Frontal cortex (tissue), 4 donors: ENCODE data around the gene PI4KA. TPM values are rescaled to one million over a fixed set of nuclear protein-coding genes. Genes with fewer than 3 reads are reported as not detected.
"Not testable (repeated sequence)": the region's sequence is repeated elsewhere in the genome, so short reads cannot be mapped to it uniquely, and the experiment has no call there.

Experiments used
- DNase-seq, 2 donors: peaks; one replicate each; pipeline ENCODE4 v3.0.0; 2012; ENCODE audit warnings: low spot score in 2 of 2
- FAIRE-seq: peaks from 2 replicates; lab custom pipeline; 2012; peaks lifted over from hg19 to GRCh38; lab: Jason Lieb, UNC
- total RNA-seq: library from RNA; depleted of rRNA; stranded (reverse); fragments of >200 nt; gene quantifications from one replicate; pipeline ENCODE4 v1.2.3, GENCODE V29; 2014
- donor health status: control.
- donor health status: control.
- donor health status: control.

PI4KA gene
- total RNA-seq, 1 donor from 2014 or later, result 67.7 TPM

DNA sequence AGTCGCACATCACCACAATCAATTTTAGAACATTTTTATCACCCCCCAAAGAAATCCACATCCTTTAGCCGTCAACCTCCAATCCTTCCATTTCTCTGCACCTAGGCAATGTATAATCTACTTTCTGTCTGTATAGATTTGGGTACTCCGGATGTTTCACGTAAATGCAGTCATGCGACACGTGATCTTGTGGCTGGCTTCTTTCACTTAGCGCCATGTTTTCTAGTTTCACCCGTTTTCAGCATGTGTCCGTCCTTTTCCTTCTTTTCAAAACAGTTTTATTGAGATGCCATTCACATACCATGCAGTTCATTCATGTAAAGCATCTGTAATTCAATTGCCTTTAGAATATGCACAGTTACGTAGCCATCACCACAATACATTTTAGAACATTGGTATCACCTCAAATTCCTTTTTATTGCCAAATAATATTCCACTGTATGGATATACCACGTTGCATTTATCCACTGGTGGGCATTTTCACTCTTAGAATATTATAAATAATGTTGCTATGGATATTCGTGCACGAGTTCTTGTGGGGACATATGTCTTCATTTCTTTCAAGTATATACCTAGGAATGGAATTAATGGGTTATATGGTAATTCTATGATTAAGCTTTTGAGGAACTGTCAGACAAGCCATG lies 179.7 kb downstream of the PI4KA start:
- not testable (repeated sequence) for FAIRE-seq, DNase-seq

DNA sequence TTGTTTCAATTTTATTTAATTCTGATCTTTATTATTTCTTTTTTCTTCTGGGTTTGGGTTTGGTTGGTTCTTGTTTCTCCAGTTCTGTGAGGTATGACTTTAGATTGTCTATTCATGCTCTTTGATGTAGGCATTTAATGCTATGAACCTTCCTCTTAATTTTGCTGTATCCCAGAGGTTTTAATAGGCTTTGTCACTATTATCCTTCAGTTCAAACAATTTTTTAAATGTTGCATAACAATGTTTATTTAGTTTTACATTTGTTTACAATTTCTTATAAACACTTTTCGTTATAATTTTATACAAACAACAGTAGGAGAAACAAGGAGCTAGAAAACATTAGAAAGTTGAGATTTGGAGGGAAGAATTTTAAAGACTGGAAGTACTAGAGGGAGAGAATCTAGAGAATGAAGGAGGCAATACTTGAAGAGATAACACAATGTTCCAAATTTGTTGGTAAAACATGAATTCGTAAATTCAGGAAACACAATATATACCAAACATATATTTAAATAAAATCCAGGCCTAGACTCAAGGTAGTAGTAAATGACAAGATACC lies 180.8 kb downstream of the PI4KA start:
- DNase-seq (no peak), FAIRE-seq (no peak)

DNA sequence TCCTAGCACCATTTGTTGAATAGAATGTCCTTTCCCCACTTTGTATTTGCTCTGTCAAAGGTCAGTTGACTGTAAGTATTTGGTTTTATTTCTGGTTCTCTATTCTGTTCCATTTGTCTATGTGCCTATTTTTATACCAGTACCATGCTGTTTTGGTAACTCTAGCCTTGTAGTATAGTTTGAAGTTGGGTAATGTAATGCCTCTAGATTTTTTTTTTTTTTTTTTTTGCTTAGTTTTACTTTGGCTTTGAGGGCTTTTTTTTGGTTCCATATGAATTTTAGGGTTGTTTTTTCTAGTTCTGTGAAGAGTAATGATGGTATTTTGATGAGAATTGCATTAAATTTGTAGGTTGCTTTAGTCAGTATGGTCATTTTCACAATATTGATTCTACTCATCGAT lies 183.0 kb downstream of the PI4KA start:
- not testable (repeated sequence) for DNase-seq

DNA sequence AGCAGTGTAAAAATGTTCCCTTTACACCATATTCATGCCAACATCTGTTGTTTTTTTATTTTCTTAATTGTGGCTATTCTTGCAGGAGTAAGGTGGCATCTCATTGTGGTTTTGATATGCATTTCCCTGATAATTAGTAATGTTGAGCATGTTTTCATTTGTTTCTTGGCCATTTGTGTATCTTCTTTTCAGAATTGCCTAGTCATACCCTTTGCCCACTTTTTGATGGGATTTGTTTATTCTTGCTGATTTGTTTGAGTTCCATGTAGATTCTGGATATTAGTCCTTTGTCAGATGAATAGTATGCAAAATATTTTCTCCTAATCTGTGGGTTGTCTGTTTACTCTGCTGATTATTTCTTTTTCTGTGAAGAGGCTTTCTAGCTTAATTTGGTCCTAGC lies 183.6 kb downstream of the PI4KA start:
- DNase-seq (no peak), FAIRE-seq (no peak)

More for the DNA sequence above, 183.0 kb downstream of the PI4KA start:
- not testable (repeated sequence) for FAIRE-seq

DNA sequence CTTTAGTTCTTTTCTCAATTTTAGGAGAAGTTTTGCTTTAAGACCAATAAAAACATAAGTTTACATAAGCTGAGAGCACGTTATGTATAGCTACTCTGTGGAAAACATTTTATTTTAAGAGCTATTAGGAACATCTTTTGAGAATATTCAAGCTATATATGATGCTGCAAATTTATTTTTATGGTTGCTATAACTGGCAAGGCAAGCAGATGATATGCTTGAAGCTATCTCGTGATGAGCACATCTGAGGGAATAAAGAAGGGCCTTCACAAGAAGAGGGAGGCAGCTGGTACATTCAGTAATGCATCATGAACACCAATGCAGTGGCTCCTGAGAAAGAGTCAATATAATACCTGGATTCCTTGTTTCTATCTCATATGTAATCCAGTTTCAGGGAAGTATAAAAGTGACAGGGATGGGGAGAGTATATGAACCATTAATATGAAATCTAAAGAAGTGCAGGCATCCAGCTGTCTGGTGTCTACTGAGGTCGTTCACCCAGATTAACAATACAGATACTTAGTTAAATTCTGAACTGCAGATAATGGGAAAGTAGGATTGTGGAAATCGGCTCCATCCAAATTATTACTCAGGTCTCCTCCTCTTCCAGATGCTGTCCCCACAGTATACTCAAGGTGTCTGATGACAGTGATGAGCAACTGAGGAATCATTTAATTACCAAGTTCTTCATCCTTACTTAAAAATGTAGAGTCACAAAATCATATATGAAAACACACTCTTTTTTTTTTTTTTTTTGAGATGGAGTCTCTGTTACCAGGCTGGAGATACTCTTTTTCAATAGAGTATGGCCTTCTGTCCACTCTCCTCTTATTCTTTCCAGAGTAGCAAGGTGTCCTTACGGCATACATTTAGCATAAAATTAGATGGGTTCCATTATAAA lies 185.1 kb downstream of the PI4KA start:
- DNase-seq (no peak), FAIRE-seq (no peak)

DNA sequence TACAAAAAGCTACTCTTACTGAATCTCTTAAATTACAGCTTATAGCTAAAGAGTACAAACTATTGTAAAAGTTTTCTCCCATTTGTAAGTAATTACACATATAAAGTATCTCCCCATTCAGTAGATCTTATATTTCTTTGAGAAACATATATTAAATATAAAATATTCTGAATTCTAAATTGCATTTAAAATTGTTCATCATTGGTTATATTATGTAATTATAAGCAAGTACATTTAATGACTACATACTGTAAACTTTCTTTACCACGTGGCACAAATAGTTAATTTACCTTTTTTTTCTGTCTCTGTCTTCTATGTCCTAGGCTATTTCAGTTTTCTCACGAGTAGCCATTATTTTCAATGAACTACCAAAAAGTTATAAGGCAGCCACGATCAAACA lies 185.9 kb downstream of the PI4KA start:
- FAIRE-seq (peak; percentile 67), DNase-seq (no peak)

DNA sequence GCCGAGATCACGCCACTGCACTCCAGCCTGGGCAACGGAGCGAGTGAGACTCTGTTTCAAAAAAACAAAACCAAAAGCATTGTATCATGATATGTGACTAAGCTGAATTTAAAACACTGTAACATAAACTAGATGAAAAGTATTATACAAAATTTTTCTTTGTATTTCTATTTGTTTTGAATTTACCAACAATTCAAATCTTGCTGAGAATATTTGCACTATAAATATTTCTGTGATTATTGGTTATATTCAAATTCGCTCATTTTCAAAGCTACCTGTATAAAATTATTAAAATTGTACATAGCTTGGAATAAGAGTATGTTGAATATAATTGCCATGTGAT lies 186.6 kb downstream of the PI4KA start:
- FAIRE-seq (peak; percentile 6), DNase-seq (no peak)

DNA sequence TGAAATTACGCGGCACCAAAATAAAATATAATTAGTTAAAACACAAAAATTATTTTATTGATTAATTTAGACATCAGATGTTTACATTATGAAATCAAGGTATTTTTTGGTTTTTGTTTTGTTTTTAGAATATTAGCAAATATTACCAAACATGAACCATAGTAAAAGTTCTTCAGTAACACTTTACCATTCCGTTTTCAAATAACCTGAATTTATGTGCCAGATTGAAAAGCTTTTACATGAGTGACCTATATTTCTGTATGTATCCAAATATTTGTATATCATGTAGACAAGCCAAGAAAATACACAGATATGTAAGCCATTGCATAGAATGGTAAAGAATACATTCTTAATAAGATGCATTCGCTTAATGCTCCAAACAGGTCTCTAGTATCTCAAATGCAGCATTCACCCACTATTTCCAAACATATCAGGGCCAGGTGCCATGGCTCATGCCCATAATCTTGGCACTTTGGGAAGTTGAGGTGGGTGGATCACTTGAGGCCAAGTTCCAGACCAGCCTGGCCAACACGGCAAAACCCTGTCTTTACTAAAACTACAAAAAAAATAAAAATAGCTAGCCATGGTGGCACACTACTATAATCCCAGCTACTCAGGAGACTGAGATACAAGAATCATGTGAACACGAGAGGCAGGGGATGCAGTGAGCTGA lies 187.1 kb downstream of the PI4KA start:
- no peak for FAIRE-seq
- no peak for DNase-seq

DNA sequence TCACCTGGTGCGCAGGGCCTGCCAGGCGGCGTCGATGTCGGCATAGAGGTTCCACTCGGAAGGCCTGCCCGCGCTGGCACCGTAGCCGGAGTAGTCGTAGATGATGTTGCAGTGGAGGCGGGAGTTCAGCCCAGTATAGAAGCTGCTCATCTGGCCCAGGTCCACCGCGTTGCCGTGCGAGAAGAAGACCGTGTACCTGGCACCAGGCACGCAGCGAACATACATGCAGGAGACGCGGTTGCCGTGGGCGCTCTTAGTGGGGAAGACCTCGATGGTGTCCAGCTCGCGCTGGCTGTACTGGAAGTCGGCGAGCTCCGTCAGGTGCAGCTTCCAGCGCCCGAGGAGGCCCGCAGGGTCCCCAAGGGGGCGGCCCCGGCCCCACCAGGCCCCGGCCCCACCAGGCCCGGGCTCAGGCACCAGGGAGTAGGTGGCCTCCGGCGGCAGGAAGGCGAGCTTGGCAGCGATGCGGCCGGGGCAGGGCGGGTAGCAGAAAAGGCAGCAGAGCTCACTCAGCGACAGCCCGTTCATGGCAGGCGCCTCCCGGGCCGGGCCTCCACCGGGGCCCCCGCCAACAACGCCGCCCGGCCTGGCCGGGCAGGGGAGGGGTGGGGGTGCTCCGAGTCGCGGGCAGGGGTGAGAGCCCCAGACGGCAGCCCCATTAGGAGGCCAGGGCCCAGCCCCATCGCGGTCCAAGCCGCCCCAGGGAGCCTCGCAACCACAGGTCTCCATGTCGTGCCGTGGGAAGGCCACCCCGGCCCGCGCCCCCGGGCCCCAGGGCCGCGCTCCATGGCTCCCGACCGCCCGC lies 188.0 kb downstream of the PI4KA start:
- DNase-seq, FAIRE-seq: not testable (repeated sequence)

DNA sequence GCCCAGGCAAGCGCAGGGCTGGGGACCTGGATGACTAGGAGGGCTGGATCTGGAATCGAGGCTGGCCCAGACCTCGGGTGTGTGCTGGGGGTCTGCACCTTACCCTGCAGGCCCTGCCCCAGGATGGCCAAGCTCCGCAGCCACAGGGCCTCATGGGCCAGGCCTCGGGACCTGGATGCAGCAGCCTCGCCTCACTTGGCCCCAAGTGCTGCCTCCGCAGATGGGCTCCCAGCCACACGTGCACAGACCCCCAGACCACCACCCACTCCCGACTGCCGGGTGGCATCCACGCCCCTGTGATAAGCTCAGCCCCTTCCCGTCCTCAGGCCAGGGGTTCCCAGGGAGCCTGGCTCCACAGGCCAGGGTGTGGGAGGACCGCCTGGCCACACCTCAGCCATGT lies 188.7 kb downstream of the PI4KA start:
- not testable (repeated sequence) for FAIRE-seq, DNase-seq

DNA sequence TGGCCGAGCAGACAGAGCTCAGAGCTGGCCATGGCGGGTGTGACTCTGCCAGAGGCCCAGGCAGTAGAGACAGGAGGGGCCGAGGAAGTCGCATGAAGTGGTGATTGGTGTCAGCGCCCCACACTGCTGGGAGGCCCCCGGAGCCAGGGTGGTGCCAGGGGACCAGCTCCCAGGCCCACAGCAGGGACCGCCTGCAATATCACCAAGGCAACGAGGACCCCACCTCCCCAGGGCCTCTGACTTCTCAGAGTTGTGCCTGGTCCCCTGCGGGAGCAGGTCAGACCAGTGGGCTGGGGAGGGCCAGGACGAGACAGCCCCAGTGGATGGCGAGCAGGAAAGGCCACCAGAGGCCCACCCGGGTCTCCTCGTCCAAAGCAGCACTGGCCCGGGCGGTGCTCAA lies 189.1 kb downstream of the PI4KA start:
- not testable (repeated sequence) for DNase-seq, FAIRE-seq

DNA sequence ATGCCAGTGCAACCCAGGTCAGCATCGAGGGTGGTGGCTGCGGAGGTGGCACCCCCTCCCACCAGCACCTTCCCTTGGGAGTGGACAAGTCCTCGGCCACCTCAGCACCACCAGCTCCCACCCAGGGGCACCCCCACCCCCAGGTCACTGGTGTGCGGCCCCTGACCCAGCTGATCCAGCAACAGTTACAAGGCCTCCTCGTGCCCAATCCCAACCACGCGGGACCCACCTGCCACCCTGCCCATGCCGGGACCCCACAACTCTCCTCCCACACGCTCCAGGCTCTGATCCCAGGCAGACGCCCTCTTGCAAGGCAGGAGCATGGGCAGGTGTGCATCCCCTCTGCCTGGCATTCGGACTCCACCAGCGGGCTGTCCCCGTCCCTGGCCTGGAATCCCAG lies 189.8 kb downstream of the PI4KA start:
- FAIRE-seq, DNase-seq: not testable (repeated sequence)

DNA sequence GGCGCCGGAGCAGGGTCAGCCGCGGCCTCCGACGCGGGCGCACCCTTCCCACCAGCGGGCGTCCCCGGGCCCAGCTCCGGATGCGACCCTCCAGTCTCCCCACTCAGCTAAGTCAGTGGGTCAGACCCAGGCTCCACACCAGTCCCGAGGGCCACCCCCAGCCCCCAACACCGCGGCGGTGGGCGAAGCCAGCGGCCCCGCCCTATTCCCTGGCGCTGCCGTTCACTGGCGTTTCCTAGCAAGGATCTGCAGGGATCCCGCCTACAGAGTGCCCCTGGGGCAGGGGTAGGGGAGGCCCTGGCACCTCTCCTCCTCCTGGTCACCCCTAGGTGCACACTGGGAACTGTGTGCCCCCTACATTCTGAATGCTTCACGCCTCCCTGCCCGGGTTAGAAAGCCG lies 190.4 kb downstream of the PI4KA start:
- not testable (repeated sequence) for DNase-seq, FAIRE-seq

DNA sequence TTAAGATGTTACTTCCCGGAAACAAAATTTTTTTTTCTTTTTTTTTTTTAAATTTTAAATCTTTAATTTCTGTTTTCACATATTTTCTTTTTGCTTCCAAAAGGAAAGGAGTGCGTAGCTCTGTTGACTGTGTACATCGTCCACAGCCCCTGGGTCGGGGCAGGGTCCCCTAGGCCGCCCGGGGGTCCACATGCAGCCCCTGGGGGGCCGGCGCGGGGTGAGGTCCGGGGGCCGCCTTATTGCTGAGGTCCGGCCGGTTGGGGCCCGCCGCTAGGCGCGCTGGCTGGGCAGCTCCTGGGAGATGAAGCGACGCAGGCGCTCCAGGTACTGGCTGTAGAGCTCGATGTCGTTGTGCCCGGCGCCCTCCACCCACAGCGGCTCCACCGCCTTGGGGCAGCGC lies 191.1 kb downstream of the PI4KA start:
- FAIRE-seq, DNase-seq: not testable (repeated sequence)

DNA sequence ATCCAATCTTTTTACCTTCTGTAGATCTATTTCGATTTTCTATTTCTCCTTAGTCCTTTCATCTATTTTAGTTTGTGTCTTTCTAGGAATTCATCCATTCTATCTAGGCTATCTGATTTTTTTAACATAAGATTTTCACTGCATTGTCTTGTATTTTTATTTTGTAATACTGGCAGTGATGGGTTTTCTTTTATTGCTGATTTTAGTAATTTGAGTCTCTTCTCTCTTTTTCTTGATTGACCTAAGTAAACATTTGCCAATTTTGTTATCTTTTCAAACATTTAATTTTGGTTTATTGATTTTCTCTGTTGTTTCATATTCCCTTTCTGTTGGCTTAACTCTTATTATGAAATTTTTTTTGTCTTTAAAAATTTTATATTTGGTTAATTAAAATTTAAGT lies 192.1 kb downstream of the PI4KA start:
- no peak for DNase-seq
- FAIRE-seq, result peak; percentile 3

DNA sequence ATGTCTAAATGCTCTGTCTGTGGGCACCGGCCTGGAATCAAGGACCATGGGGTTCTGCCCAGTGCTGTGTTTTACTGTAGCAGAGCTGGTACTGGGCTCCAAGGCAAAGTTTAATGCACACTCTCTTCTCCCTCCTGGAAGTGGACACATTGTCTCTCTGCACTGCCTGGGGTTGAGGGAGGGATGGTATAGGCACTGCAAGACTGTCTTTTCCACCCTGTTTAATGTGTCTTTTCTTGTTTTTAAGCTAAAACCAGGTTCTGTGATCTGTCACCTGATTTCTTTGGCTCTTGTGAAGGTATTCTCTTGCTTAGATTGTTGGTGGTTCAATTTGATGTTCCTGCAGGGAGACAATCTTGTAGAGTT lies 194.0 kb downstream of the PI4KA start:
- FAIRE-seq (no peak), DNase-seq (no peak)

DNA sequence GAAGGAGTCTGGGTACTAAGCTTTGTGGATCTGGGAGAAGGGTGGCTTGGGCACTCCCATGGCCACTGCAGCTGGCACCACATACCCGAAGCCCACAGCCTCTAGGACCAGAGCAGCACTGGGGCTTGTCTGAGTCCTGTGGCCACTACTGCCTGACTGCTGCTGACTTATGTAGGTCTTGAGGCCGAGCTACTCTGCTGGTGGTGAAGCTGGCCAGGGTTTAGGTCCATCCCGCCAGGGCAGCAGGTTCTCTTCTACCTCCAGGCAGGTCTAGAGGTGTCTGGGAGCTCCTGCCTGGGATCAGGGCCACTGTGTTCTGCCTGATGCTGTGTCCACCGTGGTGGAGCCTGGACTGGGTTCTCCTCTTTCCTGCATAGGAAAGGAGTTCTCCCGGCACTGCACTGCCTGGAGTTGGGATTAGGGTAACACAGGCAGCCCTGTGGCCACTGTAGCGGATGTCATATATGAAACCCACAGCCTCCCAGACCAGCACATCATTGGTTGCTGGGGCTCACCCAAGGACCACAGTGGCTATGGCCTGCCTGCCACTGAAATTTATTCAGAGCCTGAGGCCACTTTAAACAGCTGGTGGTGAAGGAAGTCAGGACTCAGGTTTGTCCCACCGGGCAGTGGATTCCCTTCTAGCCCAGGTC lies 194.5 kb downstream of the PI4KA start:
- no peak for FAIRE-seq

DNA sequence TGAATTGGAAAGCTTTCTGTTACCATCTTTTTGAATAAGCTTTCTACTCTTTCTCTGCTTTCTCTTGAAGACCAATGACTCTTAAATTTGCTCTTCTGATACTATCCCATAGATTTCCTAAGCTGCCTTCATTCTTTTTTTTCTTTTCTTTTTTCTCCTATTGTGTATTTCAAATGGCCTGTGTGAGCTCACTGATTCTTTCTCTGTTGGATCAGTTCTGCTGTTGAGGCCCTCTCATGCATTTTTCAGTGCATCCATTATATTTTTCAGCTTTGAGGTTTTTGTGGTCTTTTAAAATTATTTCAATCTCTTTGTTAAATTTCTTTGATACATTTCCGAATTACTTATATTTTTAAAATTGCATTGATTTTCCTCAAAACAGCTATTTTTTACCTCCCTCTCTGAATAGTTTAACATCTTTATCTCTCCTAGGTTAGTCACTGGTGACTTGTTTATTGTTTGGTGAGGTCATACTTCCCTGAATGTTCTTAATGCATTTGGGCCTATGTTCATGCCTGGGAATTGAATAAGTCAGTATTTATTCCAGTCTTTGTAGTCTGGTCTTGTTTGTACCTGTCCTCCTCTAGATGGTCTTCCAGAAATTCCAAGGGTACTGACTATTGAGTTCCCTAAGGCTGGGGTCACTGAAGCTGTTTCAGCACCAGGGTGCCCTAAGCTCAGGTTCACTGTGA lies 195.3 kb downstream of the PI4KA start:
- FAIRE-seq (no peak), DNase-seq (no peak)

More for the DNA sequence above, 194.5 kb downstream of the PI4KA start:
- DNase-seq, result no peak
